GM23338 (cell line): ENCODE data around the gene SORCS2. TPM values are rescaled to one million over a fixed set of nuclear protein-coding genes. Genes with fewer than 3 reads are reported as not detected.

Experiments
- ATAC-seq: fragments of 200-7000 bp; cut with Tn5 transposase; 3 replicates; pipeline ENCODE4 v1.9.1; 2020
- DNase-seq: peaks from one replicate; pipeline ENCODE4 v3.0.0-alpha.2; 2015; ENCODE audit warnings: low spot score
- H2AFZ ChIP-seq: fragments of 200-600 bp; sonication (generic); 2 replicates; pipeline ENCODE4 v1.8.0; 2016; ENCODE audit warnings: antibody characterized with exemption, mild to moderate bottlenecking, moderate library complexity
- H3F3A ChIP-seq: fragments of 200-600 bp; sonication (generic); replicated peaks from 2 replicates; pipeline ENCODE4 v1.8.0; 2017; ENCODE audit warnings: antibody characterized with exemption, mixed run types, low read depth
- H3K27ac ChIP-seq: fragments of 200-600 bp; sonication (generic); 2 replicates; pipeline ENCODE4 v1.6.1; 2016; ENCODE audit warnings: low read depth
- H3K27me3 ChIP-seq: fragments of 200-600 bp; sonication (generic); 2 replicates; pipeline ENCODE4 v1.8.0; 2016; ENCODE audit warnings: mild to moderate bottlenecking, mixed run types, moderate library complexity; ENCODE audit not compliant: insufficient read depth
- H3K36me3 ChIP-seq: fragments of 200-600 bp; sonication (generic); 2 replicates; pipeline ENCODE4 v1.8.0; 2016; ENCODE audit warnings: mild to moderate bottlenecking; ENCODE audit not compliant: insufficient read depth
- H3K4me1 ChIP-seq: fragments of 200-600 bp; sonication (generic); 2 replicates; pipeline ENCODE4 v1.8.0; 2016; ENCODE audit warnings: mild to moderate bottlenecking, moderate library complexity; ENCODE audit not compliant: insufficient read depth
- H3K4me2 ChIP-seq: fragments of 200-600 bp; sonication (generic); 2 replicates; pipeline ENCODE4 v1.7.1; 2017; ENCODE audit warnings: mixed run types
- H3K4me3 ChIP-seq: fragments of 200-600 bp; sonication (generic); 2 replicates; pipeline ENCODE4 v1.6.1; 2016; ENCODE audit warnings: mixed run types
- H3K79me2 ChIP-seq: fragments of 200-600 bp; sonication (generic); replicated peaks from 2 replicates; pipeline ENCODE4 v1.8.0; 2017; ENCODE audit warnings: mild to moderate bottlenecking; ENCODE audit not compliant: insufficient read depth
- H3K9me2 ChIP-seq: fragments of 200-600 bp; sonication (generic); 2 replicates; pipeline ENCODE4 v1.8.0; 2017; ENCODE audit not compliant: insufficient read depth
- H4K20me1 ChIP-seq: fragments of 200-600 bp; sonication (generic); replicated peaks from 2 replicates; pipeline ENCODE4 v1.8.0; 2017; ENCODE audit warnings: mild to moderate bottlenecking; ENCODE audit not compliant: insufficient read depth
- H3K27ac Mint-ChIP-seq: 2 replicates; pipeline ENCODE4 v1.8.0; 2020; ENCODE audit warnings: inconsistent platforms, mild to moderate bottlenecking, moderate library complexity, mixed read lengths
- H3K27me3 Mint-ChIP-seq: 3 replicates; pipeline ENCODE4 v1.8.0; 2022; ENCODE audit warnings: low read depth, mild to moderate bottlenecking, moderate library complexity, mixed read lengths, inconsistent platforms; ENCODE audit not compliant: insufficient read depth, poor library complexity
- H3K36me3 Mint-ChIP-seq: 3 replicates; pipeline ENCODE4 v1.8.0; 2021; ENCODE audit warnings: low read depth, mild to moderate bottlenecking, inconsistent platforms, moderate library complexity, mixed read lengths
- H3K4me1 Mint-ChIP-seq: 3 replicates; pipeline ENCODE4 v1.8.0; 2020; ENCODE audit warnings: mild to moderate bottlenecking, inconsistent platforms, mixed read lengths
- H3K4me3 Mint-ChIP-seq: 3 replicates; pipeline ENCODE4 v1.8.0; 2021; ENCODE audit warnings: moderate library complexity, mild to moderate bottlenecking, inconsistent platforms, mixed read lengths
- H3K9me3 Mint-ChIP-seq: 3 replicates; pipeline ENCODE4 v1.8.0; 2020; ENCODE audit warnings: moderate library complexity, mild to moderate bottlenecking, inconsistent platforms, mixed read lengths
- CREB1 ChIP-seq: fragments of 250-450 bp; sonication (Bioruptor Pico); IDR thresholded peaks from 2 replicates; pipeline ENCODE4 v1.5.0; 2020; ENCODE audit warnings: low read depth, mild to moderate bottlenecking, moderate library complexity
- EZH2 ChIP-seq: fragments of 200-600 bp; sonication (generic); IDR thresholded peaks from one replicate; pipeline ENCODE4 v1.8.0; 2017; ENCODE audit warnings: antibody characterized with exemption, mild to moderate bottlenecking, low read depth; ENCODE audit not compliant: unreplicated experiment
- EZH2phosphoT487 ChIP-seq: fragments of 200-600 bp; sonication (generic); IDR thresholded peaks from one replicate; pipeline ENCODE4 v1.8.1; 2018; ENCODE audit warnings: antibody characterized with exemption; ENCODE audit not compliant: unreplicated experiment
- JUNB ChIP-seq: IDR thresholded peaks from one replicate; pipeline ENCODE4 v1.6.1; 2016; ENCODE audit warnings: antibody characterized with exemption; ENCODE audit not compliant: unreplicated experiment
- NANOG ChIP-seq: IDR thresholded peaks from 2 replicates; pipeline ENCODE4 v1.6.1; 2016; ENCODE audit warnings: antibody characterized with exemption, borderline replicate concordance
- POLR2AphosphoS5 ChIP-seq: IDR thresholded peaks from 2 replicates; pipeline ENCODE4 v1.6.1; 2016; ENCODE audit warnings: antibody characterized with exemption, low read depth
- STAT1 ChIP-seq: IDR thresholded peaks from one replicate; pipeline ENCODE4 v1.6.1; 2016; ENCODE audit warnings: antibody characterized with exemption; ENCODE audit not compliant: unreplicated experiment
- ZNF114 ChIP-seq: fragments of 250-450 bp; sonication (Bioruptor Pico); IDR thresholded peaks from 2 replicates; pipeline ENCODE4 v1.5.0; 2020; ENCODE audit warnings: mild to moderate bottlenecking, moderate library complexity
- ZNF331 ChIP-seq: fragments of 250-450 bp; sonication (Bioruptor Pico); IDR thresholded peaks from 2 replicates; pipeline ENCODE4 v1.5.0; 2020; ENCODE audit warnings: low read depth, mild to moderate bottlenecking, moderate library complexity
- polyA plus RNA-seq: library from polyadenylated mRNA; unstranded; fragments of >200 nt; fragmentation: Nextera tagmentation; extraction: Ambion mirVana; gene quantifications from 2 replicates; pipeline ENCODE4 v1.2.1, GENCODE V29; 2016
- total RNA-seq: library from RNA; depleted of rRNA; stranded (reverse); fragments of >200 nt; shearing (Covaris generic); gene quantifications from 2 replicates; pipeline ENCODE4 v1.2.3, GENCODE V29; 2014
- TF ChIP-seq, protein P1 (sequence below): IDR thresholded peaks from 2 replicates; pipeline ENCODE4 v1.6.1; 2016; ENCODE audit warnings: antibody characterized with exemption
- TF ChIP-seq, protein P2 (sequence below), 2 experiments: fragments of 200-600 bp in 1 of 2; sonication (generic) in 1 of 2; conservative IDR thresholded peaks; 2 replicates each; pipeline versions ENCODE4 v1.5.1 to v1.6.1; 2016 to 2017; ENCODE audit warnings: antibody characterized with exemption in 2 of 2, low read depth in 2 of 2, mild to moderate bottlenecking in 2 of 2, moderate library complexity in 1 of 2
- TF ChIP-seq, protein P3 (sequence below): IDR thresholded peaks from one replicate; pipeline ENCODE4 v1.6.1; 2018; ENCODE audit warnings: antibody characterized with exemption; ENCODE audit not compliant: unreplicated experiment
- TF ChIP-seq, protein P4 (sequence below): fragments of 250-450 bp; sonication (Bioruptor Pico); IDR thresholded peaks from 2 replicates; pipeline ENCODE4 v1.5.0; 2020; ENCODE audit warnings: mild to moderate bottlenecking, moderate library complexity

The SORCS2 gene
- total and polyA plus RNA-seq, 2 experiments from 2014 or later = 0.47 to 2.4 TPM

DNA sequence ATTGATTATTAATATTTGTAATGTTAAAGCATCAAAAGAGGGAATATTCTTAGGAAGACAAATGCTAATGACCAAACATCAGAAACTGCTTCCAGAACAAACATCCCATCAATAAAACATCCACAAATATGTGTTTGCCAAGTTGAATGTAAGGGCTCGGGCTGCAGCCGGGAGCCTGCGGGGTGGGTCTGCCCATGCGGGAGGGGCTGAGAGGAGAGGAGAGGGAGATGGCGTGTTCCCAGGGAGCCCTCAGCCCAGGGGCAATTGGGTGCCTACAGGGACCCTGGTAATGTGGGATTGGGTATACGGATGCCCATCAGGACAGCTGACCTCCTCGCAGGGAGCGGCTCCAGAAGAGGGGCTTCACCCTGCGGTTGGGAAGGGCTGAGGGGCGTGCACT, 280.7 kb downstream of the SORCS2 start:
- ATAC-seq = peak; percentile 18; the same call in 1 of the 3 replicates
- no peak overlapping the region for H3K27ac ChIP-seq
- Mint-ChIP-seq H3K4me1 (peaks cover 13% of the 10 kb centered on the region), H3K27me3 (peaks cover 21% of the 10 kb centered on the region), H3K36me3 (no peaks in the 10 kb centered on the region), H3K9me3 (no peaks in the 10 kb centered on the region), H3K4me3 (no peak overlapping the region), H3K27ac (no peak overlapping the region)
- TF ChIP-seq EZH2 (no peak), NANOG (no peak), CREB1 (CRISPR knock-in tag) (no peak), EZH2phosphoT487 (no peak), POLR2AphosphoS5 (no peak), ZNF114 (CRISPR knock-in tag) (no peak), ZNF331 (no peak), STAT1 (no peak), JUNB (no peak)
- TF ChIP-seq, protein P1, sequence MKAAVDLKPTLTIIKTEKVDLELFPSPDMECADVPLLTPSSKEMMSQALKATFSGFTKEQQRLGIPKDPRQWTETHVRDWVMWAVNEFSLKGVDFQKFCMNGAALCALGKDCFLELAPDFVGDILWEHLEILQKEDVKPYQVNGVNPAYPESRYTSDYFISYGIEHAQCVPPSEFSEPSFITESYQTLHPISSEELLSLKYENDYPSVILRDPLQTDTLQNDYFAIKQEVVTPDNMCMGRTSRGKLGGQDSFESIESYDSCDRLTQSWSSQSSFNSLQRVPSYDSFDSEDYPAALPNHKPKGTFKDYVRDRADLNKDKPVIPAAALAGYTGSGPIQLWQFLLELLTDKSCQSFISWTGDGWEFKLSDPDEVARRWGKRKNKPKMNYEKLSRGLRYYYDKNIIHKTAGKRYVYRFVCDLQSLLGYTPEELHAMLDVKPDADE = no peak
- TF ChIP-seq, protein P2, sequence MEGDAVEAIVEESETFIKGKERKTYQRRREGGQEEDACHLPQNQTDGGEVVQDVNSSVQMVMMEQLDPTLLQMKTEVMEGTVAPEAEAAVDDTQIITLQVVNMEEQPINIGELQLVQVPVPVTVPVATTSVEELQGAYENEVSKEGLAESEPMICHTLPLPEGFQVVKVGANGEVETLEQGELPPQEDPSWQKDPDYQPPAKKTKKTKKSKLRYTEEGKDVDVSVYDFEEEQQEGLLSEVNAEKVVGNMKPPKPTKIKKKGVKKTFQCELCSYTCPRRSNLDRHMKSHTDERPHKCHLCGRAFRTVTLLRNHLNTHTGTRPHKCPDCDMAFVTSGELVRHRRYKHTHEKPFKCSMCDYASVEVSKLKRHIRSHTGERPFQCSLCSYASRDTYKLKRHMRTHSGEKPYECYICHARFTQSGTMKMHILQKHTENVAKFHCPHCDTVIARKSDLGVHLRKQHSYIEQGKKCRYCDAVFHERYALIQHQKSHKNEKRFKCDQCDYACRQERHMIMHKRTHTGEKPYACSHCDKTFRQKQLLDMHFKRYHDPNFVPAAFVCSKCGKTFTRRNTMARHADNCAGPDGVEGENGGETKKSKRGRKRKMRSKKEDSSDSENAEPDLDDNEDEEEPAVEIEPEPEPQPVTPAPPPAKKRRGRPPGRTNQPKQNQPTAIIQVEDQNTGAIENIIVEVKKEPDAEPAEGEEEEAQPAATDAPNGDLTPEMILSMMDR (conservative IDR thresholded peaks at IDR 0.05; ENCODE audit: low read depth in 2 of 2) = no peak
- TF ChIP-seq, protein P3, sequence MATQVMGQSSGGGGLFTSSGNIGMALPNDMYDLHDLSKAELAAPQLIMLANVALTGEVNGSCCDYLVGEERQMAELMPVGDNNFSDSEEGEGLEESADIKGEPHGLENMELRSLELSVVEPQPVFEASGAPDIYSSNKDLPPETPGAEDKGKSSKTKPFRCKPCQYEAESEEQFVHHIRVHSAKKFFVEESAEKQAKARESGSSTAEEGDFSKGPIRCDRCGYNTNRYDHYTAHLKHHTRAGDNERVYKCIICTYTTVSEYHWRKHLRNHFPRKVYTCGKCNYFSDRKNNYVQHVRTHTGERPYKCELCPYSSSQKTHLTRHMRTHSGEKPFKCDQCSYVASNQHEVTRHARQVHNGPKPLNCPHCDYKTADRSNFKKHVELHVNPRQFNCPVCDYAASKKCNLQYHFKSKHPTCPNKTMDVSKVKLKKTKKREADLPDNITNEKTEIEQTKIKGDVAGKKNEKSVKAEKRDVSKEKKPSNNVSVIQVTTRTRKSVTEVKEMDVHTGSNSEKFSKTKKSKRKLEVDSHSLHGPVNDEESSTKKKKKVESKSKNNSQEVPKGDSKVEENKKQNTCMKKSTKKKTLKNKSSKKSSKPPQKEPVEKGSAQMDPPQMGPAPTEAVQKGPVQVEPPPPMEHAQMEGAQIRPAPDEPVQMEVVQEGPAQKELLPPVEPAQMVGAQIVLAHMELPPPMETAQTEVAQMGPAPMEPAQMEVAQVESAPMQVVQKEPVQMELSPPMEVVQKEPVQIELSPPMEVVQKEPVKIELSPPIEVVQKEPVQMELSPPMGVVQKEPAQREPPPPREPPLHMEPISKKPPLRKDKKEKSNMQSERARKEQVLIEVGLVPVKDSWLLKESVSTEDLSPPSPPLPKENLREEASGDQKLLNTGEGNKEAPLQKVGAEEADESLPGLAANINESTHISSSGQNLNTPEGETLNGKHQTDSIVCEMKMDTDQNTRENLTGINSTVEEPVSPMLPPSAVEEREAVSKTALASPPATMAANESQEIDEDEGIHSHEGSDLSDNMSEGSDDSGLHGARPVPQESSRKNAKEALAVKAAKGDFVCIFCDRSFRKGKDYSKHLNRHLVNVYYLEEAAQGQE = no peak
- TF ChIP-seq, protein P4, sequence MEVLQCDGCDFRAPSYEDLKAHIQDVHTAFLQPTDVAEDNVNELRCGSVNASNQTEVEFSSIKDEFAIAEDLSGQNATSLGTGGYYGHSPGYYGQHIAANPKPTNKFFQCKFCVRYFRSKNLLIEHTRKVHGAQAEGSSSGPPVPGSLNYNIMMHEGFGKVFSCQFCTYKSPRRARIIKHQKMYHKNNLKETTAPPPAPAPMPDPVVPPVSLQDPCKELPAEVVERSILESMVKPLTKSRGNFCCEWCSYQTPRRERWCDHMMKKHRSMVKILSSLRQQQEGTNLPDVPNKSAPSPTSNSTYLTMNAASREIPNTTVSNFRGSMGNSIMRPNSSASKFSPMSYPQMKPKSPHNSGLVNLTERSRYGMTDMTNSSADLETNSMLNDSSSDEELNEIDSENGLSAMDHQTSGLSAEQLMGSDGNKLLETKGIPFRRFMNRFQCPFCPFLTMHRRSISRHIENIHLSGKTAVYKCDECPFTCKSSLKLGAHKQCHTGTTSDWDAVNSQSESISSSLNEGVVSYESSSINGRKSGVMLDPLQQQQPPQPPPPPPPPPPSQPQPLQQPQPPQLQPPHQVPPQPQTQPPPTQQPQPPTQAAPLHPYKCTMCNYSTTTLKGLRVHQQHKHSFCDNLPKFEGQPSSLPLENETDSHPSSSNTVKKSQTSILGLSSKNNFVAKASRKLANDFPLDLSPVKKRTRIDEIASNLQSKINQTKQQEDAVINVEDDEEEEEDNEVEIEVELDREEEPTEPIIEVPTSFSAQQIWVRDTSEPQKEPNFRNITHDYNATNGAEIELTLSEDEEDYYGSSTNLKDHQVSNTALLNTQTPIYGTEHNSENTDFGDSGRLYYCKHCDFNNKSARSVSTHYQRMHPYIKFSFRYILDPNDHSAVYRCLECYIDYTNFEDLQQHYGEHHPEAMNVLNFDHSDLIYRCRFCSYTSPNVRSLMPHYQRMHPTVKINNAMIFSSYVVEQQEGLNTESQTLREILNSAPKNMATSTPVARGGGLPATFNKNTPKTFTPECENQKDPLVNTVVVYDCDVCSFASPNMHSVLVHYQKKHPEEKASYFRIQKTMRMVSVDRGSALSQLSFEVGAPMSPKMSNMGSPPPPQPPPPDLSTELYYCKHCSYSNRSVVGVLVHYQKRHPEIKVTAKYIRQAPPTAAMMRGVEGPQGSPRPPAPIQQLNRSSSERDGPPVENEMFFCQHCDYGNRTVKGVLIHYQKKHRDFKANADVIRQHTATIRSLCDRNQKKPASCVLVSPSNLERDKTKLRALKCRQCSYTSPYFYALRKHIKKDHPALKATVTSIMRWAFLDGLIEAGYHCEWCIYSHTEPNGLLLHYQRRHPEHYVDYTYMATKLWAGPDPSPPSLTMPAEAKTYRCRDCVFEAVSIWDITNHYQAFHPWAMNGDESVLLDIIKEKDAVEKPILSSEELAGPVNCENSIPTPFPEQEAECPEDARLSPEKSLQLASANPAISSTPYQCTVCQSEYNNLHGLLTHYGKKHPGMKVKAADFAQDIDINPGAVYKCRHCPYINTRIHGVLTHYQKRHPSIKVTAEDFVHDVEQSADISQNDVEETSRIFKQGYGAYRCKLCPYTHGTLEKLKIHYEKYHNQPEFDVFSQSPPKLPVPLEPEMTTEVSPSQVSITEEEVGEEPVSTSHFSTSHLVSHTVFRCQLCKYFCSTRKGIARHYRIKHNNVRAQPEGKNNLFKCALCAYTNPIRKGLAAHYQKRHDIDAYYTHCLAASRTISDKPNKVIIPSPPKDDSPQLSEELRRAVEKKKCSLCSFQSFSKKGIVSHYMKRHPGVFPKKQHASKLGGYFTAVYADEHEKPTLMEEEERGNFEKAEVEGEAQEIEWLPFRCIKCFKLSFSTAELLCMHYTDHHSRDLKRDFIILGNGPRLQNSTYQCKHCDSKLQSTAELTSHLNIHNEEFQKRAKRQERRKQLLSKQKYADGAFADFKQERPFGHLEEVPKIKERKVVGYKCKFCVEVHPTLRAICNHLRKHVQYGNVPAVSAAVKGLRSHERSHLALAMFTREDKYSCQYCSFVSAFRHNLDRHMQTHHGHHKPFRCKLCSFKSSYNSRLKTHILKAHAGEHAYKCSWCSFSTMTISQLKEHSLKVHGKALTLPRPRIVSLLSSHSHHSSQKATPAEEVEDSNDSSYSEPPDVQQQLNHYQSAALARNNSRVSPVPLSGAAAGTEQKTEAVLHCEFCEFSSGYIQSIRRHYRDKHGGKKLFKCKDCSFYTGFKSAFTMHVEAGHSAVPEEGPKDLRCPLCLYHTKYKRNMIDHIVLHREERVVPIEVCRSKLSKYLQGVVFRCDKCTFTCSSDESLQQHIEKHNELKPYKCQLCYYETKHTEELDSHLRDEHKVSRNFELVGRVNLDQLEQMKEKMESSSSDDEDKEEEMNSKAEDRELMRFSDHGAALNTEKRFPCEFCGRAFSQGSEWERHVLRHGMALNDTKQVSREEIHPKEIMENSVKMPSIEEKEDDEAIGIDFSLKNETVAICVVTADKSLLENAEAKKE (CRISPR knock-in tag) = no peak
- H3K27me3 ChIP-seq = no peaks in the 10 kb centered on the region
- no peaks in the 10 kb centered on the region for H3F3A ChIP-seq
- no peaks in the 10 kb centered on the region for H4K20me1 ChIP-seq
- DNase-seq = no peak
- H3K4me1 ChIP-seq = no peaks in the 10 kb centered on the region
- H3K4me2 ChIP-seq = no peak overlapping the region
- no peak overlapping the region for H3K4me3 ChIP-seq
- H2AFZ ChIP-seq = no peak overlapping the region
- H3K79me2 ChIP-seq = no peaks in the 10 kb centered on the region
- no peaks in the 10 kb centered on the region for H3K9me2 ChIP-seq
- H3K36me3 ChIP-seq = no peaks in the 10 kb centered on the region
